ENCODE measurements around the gene SMG6.

DNA sequence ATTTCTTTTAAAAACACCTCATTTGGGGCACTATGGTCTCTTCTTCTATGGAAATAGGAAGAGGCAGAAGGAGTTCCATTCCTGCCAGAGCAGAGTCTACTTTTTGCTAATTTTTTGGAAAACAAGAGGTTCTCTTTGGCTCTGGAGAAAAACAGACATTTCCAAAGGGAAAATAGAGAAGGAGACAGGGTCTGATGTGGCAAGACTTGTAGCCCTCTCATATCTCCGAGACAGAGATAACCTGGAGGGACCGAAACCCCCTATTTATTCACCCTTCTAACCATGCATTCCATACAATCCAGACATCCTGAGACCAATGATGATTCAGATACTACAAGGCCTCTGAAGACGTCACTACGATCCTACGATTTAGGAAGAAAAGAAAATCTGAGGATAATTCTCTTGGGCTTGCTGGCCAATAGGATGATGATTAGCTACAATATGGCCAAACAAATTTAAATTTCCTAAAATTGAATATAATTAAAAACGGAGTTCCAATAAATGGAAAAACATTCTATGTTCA lies 178.5 kb downstream of the SMG6 start:
- TF ChIP-seq POLR2A (IDR thresholded peaks at IDR 0.05) (no peak), POLR2AphosphoS5 (IDR thresholded peaks at IDR 0.05) (no peak)
- TF ChIP-seq, protein P1, sequence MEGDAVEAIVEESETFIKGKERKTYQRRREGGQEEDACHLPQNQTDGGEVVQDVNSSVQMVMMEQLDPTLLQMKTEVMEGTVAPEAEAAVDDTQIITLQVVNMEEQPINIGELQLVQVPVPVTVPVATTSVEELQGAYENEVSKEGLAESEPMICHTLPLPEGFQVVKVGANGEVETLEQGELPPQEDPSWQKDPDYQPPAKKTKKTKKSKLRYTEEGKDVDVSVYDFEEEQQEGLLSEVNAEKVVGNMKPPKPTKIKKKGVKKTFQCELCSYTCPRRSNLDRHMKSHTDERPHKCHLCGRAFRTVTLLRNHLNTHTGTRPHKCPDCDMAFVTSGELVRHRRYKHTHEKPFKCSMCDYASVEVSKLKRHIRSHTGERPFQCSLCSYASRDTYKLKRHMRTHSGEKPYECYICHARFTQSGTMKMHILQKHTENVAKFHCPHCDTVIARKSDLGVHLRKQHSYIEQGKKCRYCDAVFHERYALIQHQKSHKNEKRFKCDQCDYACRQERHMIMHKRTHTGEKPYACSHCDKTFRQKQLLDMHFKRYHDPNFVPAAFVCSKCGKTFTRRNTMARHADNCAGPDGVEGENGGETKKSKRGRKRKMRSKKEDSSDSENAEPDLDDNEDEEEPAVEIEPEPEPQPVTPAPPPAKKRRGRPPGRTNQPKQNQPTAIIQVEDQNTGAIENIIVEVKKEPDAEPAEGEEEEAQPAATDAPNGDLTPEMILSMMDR (IDR thresholded peaks at IDR 0.05), result no peak
